ENCODE results near the gene ISCA1. TPM values are rescaled to one million over a fixed set of nuclear protein-coding genes. Genes with fewer than 3 reads are reported as not detected.

Gene ISCA1
- total RNA-seq, 1 donor from 2014 or later: 72.5 TPM

- intact Hi-C loops (cut with DNase I): no loop called here
- ATAC-seq (ENCODE audit: poor library complexity) (no peak), DNase-seq (no peak)
Measured at GRCh38 chr9:86248746-86249145, 33.6 kb downstream of the ISCA1 start.

- peak; percentile 48 for DNase-seq
- ATAC-seq (ENCODE audit: poor library complexity): peak; percentile 68
- intact Hi-C loops (cut with DNase I): no loop called here
Measured at GRCh38 chr9:86246752-86247161, 35.6 kb downstream of the ISCA1 start.

GRCh38 chr9:86242071-86242470, 40.3 kb downstream of the ISCA1 start:
- intact Hi-C loops (cut with DNase I): no loop called here
- DNase-seq: no peak
- ATAC-seq (ENCODE audit: poor library complexity): no peak

- no peak for ATAC-seq (ENCODE audit: poor library complexity)
Measured at GRCh38 chr9:86241216-86241615, 41.1 kb downstream of the ISCA1 start.

GRCh38 chr9:86238861-86239770, 43.2 kb downstream of the ISCA1 start:
- ATAC-seq (ENCODE audit: poor library complexity): no peak
- intact Hi-C loops (cut with DNase I): no loop called here
- no peak for DNase-seq

More at GRCh38 chr9:86241216-86241615, 41.1 kb downstream of the ISCA1 start:
- intact Hi-C loops (cut with DNase I): no loop called here
- DNase-seq: no peak

- intact Hi-C loops (cut with DNase I): no loop called here
- DNase-seq (no peak), ATAC-seq (ENCODE audit: poor library complexity) (no peak)
Measured at GRCh38 chr9:86230858-86231257, 51.5 kb downstream of the ISCA1 start.

- intact Hi-C loops (cut with DNase I): no loop called here
- ATAC-seq (ENCODE audit: poor library complexity): no peak
- no peak for DNase-seq
Measured at GRCh38 chr9:86222667-86223066, 59.7 kb downstream of the ISCA1 start.

- no peak for ATAC-seq (ENCODE audit: poor library complexity)
- DNase-seq: no peak
- intact Hi-C loops (cut with DNase I): no loop called here
Measured at GRCh38 chr9:86219606-86220005, 62.7 kb downstream of the ISCA1 start.

- no peak for ATAC-seq (ENCODE audit: poor library complexity)
- intact Hi-C loops (cut with DNase I): no loop called here
- DNase-seq: no peak
Measured at GRCh38 chr9:86217076-86217755, 65.1 kb downstream of the ISCA1 start.

Other genes with a start within 250 kb of the ISCA1 start
- gene GOLM1, start 183.0 kb downstream of the ISCA1 start, total RNA-seq: 3.7 TPM
- gene C9orf153, start 22.9 kb downstream of the ISCA1 start, total RNA-seq: 0.22 TPM
- 12.3 TPM for gene TUT7, start 71.9 kb upstream of the ISCA1 start, total RNA-seq

All from Right ventricle myocardium superior (tissue), 1 donor.